Left renal pelvis (tissue), 4 donors: ENCODE results near the gene EYA2. TPM values are rescaled to one million over a fixed set of nuclear protein-coding genes. Genes with fewer than 3 reads are reported as not detected.
"Not testable (repeated sequence)": the region's sequence is repeated elsewhere in the genome, so short reads cannot be mapped to it uniquely, and the experiment has no call there.

Experiments used
- DNase-seq, 4 donors: peaks; one replicate each; pipeline ENCODE4 v3.0.0-alpha.2; 2013; ENCODE audit warnings: low read depth in 4 of 4, low spot score in 3 of 4
- polyA plus RNA-seq, 4 donors: library from polyadenylated mRNA; unstranded; fragments of 120-200 nt; gene quantifications; one replicate each; pipeline ENCODE4 v1.2.1, GENCODE V29; 2013; ENCODE audit not compliant: insufficient read length in 4 of 4

Gene EYA2
- polyA plus RNA-seq, 4 donors: 0.87 to 20.5 (median 1.8) TPM

DNA sequence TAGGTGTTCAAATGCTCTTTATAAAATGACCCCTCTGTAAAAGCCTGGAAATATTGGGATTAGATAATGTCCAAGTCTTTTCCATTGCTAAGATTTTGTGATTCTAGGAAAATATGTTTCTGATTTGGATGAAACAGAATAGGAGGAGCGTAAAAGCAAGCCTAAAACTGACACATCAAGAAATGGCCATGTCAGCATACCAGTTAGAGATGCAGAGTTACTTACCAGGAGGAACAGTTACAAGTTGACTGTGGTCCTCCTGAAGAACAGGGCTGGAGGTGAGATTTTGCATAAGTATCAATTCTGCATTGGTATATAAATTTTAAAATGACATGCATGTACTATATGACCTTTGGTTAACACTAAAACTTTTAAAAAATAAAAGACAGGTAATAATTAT lies 35.3 kb downstream of the EYA2 start:
- DNase-seq: no peak

DNA sequence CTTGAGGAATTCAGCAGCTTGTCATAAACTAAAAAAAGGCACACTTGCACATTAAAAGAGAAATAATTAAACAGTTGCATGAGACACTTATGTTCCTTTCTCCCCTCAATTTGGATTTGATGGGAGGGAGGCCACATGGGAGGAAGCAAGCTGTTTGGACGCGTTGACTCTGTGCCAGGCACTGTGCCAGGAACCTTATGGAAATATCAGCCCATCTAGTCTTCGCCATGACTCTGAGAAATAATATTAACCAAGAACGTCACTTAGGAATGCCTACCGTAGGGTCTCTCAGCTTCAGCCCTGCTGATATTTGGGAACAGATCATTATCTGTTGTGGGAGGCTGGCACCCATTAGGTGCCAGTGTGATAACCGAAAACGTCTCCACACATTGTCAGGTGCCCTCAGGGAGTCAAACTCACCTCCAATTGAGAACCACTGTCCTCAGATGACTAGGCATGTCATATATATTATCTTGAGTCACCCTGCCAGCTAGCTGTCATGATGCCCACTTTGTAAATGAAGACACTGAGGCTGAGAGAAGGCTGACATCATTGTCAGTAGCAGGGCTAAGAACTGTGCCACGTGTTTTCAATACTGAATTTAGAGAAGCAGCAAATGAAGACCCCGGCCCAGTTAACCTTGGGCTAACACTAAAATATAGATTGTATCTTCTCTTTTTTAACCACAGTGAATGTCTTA lies 36.1 kb downstream of the EYA2 start:
- no peak for DNase-seq

DNA sequence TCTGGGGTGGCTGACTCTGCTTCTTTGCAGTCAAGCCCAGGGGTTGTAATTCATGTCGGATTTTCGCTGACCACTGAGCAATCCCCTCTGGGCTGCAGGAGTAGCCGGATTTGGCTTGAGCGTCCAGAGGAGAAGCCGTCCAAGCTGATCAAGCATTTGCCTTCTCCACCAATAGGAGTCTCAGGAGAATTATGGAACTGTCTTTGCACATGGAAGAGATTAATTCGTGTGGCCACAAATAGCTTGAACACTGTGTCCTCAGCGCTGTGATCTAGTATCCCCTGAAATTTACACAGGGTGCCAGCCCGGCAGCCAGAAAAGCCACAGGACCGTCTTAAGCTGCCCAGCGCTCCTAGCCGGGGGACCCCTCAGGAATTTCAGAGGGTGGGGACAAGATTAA lies 37.1 kb downstream of the EYA2 start:
- DNase-seq: no peak

DNA sequence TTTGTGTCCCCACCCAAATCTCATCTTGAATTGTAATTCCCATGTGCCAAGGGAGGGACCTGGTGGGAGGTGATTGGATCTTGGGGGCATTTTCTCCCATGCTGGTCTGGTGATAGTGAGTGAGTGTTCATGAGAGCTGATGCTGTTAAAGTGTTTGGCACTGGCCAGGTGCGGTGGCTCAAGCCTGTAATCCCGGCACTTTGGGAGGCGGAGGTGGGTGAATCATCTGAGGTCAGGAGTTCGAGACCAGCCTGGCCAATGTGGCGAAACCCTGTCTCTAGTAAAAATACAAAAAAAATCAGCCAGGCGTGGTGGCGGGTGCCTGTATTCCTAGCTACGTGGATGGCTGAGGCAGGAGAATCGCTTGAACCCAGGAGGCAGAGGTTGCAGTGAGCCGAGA lies 37.8 kb downstream of the EYA2 start:
- not testable (repeated sequence) for DNase-seq

DNA sequence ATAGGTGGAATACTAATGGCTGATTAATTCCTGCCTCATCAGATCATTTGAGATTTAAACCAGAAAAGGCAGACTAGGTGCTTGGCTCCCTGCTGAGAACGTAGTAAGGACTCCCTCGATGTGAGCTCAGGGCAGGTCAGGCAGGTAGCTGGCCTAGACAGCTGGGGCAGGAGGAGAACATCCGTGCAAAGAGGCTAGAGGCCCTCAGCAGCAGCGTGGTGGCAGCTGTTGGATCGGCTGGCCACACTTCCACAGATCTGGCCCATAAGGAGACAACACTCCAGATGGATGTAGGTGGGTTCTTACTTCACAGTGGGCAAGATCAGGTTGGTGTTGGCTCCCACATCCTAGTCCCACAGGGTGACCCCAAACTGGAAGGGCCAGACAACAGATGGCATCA lies 38.5 kb downstream of the EYA2 start:
- no peak for DNase-seq

DNA sequence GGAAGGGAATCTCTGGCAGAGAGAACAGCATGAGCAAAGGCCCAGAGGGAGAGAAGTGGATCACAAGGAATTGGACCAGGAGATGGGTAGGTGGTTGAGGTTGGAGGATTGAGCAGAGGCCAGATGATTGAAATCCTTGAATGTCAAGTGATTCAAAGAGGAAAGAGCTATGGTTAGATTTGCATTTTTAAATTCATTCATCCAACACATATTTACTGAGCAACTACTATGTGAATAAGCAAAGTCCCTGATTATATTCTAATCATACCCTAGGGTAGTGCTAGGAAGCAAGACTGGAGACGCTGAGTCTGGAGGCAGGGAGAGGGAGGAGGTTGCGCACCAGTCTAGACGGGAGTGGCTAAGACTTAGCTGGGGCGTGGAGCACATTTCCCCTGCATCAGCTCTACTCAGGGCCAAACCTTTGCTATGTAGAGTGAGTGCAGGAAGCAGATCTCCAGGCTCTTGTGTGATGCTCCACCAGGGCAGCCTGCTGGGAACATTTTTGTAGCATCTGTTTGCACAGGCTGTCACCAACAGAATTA lies 40.2 kb downstream of the EYA2 start:
- DNase-seq: no peak

DNA sequence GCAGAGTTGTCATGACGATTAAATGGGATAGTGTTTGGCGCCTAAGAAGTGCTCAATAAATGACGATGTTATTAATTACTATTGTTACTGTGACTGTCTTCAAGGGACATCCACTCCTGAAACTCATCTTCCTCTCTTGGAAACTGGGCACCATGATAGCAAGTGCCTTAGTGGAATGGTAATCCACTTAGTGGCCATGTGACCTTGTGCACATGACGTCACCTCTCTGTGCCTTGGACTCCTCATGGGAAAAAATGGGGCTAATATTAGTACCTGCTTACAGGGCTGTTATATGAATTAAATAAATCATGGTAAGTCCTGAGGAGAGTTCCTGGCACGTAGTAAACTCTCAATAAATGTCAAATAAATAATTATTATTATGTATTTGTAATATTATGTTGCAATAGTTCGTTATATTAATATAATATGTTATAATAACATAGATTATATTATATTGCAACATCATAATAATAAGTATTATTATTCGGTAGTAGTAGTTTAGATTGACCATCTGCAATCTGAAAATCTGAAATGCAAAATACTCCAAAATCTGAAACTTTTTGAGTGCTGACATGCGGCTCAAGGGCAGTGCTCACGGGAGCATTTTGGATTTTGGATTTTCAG lies 40.9 kb downstream of the EYA2 start:
- no peak for DNase-seq

DNA sequence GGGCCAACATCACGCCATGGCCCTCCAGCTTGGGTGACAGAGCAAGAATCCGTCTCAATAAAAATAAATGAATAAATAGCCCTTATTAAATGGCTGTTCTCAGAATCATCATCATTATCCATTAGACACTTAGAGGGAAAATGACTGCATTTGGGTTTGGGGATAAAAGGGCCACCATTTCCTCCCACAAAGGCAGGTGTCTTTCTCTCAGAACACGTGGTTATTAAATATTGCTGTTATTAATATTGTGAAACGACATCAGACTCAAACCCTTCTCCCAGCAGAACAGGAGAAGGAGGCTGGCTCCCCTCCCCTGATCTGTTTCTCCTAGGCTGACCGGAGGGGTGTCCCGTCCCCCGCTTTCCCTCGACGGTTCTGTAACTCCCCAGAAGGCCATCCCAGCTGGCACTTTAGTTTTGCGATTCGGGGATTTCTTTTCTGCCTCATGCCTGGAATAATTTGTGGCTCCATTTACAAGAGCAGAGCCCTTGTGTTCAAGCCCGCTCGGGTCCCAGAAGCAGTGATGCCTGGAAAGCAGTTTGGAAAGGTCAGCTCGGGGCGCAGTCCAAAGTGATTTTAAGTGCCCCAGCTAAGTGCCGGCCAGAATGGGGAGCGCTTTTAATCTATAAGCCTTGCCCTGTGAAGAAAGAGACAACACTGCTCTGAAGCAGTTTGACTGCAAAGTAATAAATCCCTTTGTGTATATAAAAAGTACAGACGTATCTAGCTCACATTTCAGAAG lies 41.9 kb downstream of the EYA2 start:
- DNase-seq: no peak

DNA sequence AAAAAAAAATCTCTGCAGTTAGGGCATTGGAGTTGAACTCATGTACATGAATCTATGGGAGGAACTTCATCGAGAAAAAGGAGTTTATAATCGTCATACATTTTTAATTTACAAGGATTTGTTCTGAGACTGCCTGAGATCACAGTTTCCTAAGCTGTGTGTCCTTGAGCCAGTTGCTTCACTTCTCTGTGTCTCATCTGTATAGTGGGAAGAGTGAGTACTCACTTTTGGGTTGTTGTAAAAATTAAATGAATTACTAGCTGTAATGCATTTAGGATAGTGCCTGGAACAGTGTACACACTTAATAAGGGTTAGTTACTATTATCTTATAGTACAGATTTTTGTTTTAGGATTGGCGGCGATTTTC lies 42.5 kb downstream of the EYA2 start:
- no peak for DNase-seq

DNA sequence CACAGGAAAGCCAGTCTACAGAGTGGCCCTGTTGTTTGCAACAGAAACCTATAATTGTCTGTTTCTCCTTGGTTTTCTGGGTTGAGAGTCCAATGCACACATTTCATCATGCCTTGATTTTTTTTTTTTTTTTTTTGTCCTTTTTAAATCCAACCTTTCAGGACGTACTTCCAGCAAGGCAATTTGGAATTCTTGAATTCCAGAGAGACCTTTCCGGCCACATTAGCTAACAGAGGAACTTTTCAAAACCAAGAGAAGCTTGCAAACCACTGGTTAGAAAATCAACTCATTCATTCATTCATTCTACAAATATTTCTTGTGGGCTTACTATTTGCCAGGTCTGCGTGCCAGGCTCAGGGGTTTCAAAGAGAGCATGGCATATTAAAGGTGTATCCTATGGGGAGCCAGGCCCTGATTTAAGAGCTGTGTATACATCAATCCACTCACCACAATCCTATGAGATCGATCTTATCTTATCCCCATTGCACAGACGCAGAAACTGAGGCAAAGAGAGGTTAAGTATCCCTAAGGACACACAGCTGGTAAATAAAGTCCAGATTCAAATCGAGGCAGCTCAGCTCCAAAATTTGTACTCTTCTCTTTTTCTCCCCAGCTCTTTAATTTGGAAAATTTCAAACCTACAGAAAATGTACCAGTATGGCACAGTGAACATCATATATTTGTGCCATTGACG lies 43.0 kb downstream of the EYA2 start:
- DNase-seq: no peak

DNA sequence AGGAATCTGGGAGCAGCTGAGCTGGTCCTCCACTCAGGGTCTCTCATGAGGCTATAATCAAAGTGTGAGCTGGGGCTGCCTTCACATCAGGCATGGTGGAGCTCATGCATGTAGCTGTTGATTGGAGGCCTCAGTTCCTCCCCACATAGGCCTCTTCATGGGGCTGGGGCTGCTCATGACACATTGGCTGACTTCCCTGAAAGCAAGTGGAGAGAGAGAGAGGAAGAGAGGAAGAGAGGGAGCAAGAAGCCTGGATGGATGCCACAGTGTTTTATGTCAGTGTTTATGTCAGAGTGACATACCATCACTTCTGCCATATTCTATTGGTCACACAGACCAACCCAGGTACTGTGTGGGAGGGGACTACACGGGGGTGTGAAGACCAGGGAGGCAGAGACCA lies 43.8 kb downstream of the EYA2 start:
- DNase-seq: peak in 1 of 4 donors; percentile 10

DNA sequence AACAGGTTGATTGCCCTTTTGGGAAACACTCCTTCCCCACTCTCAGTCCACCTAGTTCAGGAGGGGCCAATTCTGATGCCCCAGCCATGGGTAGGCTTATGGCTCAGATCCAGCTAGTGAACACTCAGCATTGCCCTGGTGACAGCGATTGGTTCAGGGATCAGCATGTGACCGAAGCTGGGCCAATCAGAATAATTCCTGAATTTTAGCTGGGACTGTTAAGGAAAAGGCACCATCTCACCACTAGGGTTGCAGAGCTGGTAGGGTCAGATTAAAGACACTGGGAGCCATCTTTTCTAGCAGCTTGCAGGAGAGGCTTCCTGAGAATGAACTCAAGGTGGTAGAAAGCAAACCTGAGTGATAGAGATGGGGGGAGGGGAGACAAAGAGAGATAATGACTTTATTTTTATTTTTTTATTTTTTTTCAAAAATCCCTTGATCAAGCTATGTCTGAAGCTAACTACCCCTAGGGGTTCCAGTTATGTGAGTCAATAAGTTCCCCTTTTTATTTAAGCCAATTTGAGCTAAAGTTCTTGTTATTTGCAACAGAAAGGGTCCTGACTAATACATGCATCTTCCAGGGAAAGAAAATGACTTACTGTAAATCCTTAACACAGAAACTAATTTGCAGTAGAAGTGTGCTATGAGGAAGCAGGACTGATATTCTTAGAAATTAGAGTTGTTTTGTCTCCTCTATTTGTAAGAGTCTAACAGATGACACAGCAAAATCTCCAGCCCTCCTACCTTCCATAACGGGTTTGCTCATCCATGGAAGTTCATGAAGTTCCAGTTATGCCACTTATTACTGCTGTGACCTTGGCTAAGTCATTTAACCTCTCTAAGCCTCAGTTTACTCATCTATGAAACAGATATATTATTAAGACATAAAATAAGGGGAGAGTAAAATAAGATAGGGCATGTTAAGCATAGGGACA lies 44.7 kb downstream of the EYA2 start:
- no peak for DNase-seq

DNA sequence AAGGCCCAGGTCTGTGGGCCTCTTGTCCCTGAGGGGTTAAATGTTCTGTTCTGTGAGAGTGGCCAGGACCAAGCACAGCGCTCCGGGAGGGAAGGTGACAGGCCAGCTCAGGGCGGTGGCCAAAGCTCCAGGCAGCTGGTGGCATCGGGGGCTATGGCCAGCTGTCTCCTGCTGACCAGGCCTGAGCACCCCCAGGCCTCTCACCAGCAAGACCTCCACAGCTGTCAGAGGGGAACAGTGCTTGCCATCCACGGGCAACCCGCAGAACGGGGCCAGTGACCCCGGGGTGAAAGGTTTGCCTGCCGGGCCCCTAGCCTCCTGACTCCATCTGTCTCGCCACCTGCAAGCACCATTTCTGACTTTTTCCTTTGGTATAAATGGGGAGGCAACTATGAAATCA lies 46.0 kb downstream of the EYA2 start:
- no peak for DNase-seq

DNA sequence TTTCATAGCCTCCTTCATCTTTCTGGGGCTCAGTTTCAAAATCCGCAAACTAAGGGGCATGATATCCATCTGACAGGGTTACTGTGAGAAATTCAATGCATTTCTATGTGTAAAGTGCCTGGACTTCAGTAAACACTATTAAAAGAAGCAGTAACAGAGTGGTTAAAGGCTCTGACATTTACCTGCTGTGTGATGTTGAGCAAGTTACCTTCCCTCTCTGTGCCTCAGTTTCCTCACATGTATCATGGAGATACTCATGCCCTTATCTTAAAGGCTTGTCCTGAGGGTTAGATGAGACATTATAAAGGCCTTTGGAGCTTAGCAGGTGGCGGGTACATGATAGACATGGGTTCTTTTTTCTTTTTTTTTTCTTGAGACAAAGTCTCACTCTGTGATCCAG lies 46.8 kb downstream of the EYA2 start:
- DNase-seq: no peak

DNA sequence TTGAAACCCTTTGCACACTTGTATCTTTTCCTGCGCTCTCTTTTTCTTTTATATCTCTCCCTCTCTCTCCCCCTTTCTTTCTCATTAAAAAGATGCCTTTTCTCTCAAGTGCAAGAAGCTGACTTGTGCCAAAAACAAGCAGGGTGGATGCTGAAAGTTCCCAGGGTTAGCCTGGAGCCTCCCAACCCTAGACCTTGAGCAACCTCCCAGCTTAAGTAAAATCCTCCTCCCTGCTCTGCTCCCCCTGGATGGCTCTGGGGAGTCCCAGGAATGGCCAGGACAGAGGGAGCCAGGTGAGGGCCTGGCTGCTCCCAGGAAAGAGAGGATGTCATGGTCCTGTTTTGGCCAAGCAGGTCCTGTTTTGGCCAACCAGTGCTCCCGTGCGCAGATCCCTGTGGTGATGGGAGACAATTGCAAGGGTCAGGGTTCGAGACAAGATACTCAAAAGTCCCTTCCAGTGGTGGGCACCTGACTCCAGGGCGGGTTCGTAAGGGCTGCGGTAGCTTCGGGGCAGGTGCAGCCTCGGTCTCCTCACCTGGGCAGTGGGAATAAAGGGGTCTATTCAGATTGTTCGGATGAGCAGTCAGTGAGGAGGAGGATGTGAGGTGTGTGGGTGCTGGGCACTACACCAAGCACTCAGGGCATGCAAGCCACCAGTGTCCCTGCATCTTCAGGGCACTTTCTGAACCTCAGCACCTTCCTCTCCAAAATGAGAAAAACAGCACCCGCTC lies 49.4 kb downstream of the EYA2 start:
- no peak for DNase-seq

DNA sequence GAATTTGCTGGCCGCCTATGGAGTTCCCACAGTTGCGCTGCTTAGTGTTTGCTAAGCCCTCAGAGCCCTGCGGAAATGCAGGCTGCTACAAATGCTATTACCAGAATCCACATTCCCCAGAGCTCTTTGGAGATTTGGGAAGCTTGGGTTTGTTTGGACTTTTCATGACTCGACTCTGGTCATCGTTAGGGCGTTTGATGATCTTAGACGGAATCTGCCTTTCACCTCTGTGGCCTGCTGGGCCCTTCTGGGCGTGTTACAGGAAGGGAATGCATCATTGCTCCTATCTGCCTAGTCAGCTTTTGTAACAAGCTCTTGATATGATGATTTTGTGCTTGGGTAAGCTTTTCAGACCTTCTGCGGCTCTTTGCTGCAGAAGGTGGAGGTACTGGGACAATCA lies 50.8 kb downstream of the EYA2 start:
- no peak for DNase-seq

DNA sequence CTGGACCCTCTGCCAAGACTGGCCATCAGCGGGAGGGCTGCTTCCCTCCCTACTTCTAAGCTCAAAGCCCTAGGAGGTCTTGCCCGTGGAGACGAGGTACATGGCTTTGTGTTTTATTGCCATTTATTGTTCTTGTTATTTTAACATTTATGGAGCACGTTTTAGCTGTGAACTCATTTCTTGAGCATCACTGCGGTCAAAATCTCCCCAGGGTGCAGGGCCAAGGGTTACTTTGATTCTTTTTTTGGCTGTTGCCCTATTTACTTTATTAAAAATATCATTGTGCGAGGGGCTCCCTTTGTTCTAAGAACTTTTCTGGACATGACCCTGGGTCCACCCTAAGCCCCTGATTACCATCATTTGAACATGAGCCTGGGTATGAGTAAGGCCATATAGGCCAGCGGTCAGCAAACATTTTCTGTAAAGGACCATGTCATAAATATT lies 51.6 kb downstream of the EYA2 start:
- DNase-seq: no peak

DNA sequence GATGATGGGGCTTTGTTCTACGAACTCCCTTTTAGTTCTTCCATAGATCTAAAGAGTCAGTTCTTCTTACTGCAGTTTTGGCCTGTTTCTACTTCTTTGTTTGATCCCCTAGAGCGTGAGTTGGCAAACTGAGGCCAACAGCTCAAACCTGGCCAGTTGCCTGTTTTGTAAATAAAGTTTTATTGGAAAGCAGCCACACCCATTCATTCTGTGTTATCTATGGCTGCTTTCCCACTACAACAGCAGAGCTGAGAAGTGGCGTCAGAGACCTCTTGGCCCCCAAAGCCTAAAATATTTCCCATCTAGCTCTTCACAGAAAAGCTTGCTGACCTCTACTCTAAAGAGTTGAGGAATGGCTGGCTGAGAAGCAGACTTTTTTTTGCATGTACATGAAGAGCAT lies 52.2 kb downstream of the EYA2 start:
- no peak for DNase-seq

DNA sequence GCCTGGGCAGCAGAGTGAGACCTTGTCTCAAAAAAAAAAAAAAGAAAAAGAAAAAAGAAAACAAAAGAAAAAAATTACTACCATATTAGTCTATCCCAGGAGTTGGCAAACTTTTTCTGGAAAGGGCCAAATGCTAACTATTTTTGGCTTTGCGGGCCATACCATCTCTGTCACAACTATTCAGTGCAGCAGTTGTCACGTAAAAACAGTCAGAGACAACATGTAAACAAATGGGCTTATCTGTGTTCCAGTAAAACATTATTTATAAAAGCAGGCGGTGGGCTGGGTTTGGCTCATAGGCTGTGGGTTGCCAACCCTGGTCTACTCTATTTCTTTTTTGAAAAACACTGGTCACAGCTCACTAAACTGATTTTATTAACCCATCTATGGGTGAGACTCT lies 53.4 kb downstream of the EYA2 start:
- no peak for DNase-seq
